Suppressor macrophage (primary cell): ENCODE data around the gene JAG2.

Experiments
- DNase-seq, 4 experiments: peaks; one replicate each; pipeline ENCODE4 v3.0.0-alpha.2; 2020 to 2022
- total RNA-seq, 17 experiments: gene quantifications; one replicate each; lab custom pipeline; 2026; ENCODE audit warnings: mixed read lengths in 6 of 17, inconsistent platforms in 3 of 17; lab: John Stamatoyannopoulos, UW

JAG2 gene
- 0.11 to 3.0 (median 0.25) reads per million in 17 experiments for total RNA-seq

DNA sequence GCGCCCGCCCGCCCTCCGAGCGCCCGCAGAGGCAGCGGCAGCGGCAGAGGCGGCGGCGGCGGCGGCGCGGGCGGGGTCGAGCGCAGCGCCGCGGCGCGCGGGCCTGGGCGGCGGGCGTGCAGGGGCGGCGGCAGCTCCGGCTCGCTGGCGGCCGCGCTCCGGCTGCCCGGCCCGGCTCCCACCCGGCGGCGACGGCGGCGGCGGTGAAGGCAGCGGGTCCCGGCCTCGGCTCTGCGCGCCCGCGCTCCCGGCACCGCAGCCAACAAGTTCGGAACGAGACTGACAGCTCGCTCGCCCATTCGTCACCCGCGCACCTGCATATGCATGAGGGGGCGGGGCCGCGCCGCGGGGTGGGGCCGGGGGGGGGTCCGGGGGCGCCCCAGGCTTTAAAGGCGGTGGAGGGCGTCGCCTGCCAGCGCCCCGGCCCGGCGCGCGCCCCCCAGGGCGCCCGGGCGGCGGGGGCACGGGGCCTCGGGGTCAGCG is at the start of gene JAG2:
JAG2 (minus strand) TSS at position 281 of the 483 bp plus-strand sequence. CDS start 356 bp downstream, outside the sequence.
- peak in 3 of 4 experiments; percentile 14 to 57 (median 38) for DNase-seq

DNA sequence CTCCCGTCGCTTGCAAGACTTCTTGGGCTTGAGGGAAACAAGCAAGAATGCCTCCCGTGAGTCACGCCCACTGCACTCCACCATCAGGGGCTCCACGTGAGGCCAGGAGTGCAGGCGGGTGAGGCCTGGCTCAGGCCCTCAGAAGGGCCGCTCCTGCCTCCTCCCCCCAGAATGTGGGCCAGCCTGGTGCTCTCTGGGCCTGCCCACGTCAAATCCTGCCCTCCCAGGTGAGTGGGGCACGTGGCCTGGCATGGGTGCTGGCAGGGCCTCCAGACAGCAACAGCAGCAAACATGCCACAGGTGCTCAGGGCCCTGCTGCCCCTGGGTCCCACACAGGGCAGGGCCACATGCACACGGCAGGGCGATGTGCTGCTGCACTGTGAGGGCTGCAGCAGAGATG is 49.2 kb upstream of the JAG2 start:
- DNase-seq: no peak

DNA sequence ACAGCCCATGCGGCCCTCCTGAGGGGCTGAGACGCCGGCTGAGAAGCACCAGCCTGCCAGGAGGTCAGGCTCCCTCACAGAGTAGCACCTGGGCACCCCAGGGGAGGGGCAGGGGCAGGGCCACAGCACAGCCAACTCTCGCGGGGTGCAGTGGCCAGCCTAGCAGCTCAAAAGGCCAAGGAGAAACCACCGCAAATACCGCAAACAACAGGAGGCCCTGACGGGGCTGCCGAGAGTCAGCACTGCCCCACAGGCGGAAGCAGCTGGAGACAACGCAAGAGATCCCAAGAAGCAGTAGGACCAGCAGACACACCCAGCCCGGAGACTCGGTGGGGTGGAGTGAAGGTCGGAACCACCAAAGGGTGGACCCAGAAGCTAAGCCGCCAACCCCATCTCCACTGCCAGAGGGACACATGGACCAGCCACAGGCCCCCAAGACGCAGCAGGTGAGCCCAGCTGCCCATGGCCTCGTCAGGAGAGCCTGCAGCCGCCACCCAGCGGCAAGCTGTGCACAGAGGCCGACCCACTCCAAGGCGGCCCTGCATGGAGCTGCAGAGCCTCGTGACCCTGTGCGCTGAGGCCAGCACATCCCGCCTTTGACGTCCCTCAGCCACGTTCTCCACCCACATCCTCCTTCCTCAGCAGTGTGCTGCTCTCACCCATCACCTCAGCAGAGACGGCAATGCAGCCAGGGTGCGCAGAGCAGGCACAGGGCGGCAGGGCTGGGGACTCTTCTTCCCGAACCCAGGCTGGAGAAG is 48.1 kb upstream of the JAG2 start:
- no peak for DNase-seq

DNA sequence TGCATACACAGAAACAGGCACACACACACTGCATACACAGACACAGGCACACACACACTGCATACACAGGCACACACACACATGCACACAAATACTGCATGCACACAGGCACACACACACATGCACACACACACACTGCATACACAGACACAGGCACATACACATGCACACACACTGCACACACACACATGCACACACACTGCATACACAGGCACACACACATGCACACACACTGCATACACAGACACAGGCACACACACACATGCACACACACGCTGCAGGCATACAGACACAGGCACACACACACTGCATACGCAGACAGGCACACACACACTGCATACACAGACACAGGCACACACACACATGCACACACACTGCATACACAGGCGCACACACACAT is 47.0 kb upstream of the JAG2 start:
- DNase-seq: no peak

DNA sequence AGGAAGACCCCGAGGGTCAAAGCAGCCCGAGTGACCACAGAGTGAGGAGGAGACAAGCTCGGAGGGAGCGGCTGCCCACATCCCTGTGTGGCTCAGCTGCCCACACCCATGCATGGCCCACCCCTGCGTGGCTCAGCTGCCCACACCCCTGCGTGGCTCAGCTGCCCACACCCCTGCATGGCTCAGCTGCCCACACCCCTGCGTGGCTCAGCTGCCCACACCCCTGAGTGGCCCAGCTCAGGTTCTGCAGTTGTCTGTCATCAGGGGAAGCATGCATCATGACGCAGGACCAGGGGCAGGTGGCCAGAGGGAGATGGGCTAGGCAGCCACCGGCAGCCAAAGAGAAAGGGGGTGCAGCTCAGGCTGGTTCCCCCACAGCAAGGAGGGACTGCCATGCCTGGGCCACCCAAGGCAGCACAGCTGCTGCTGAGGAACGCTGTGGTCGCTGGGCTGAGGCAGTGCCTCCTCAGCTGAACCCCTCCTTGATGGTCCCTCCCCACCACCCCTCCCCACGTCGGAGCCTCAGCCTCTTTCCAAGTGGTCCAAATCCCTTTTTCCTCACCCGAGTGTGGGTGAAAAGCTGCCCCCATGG is 45.8 kb upstream of the JAG2 start:
- no peak for DNase-seq

DNA sequence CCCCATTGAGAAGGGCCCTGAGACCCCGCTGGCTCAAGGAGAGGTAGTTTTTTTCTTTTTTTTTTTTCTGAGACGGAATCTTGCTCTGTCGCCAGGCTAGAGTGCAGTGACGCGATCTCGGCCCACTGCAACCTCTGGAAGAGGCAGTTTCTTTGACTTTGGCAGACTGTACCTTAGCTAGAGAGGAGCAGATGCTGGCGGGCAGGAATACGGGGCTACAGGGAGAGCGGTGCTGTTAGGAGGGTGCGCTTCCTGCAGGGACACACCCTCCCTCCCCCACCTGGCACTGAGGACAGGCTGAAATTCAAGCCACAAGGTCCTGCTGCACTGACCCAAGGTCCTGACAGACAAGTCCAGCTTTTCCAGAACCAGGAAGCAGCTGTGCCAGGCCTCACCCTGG is 44.8 kb upstream of the JAG2 start:
- no peak for DNase-seq

DNA sequence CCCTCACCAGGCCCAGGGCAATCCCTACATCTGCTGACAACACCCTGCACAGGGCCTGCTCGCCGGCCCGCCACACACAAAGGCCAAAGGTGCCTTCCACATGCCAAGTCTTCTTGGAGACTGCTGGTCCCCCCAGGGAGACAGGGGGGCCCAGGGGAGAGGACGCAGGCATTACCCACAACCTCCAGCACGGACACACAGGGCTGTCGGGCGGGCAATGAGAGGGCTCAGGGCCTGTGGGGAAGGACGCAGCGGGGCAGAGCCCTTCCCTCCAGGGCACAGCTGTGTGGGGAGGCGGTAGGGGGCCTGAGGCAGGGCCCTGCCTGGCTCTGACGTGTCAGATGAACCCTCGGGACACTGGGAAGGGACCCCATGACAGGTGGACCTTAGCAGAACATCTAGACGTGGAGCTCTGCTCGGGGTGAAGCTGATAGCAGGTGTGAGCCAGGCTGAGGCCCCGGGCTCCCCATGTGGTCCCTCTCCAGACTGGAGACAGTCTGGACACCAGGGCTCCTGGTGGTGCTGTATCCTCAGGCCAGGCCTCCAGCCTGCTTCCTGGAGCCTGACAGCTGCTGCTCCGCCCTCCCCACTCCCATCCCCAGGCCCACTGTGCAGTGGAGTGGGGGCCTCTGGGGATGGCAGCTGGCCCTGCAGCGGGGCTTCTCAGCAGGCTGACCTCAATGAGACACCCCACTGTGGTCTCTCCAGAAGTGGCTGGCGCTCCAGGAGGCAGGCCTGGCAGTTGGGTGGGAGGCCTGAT is 44.1 kb upstream of the JAG2 start:
- no peak for DNase-seq

DNA sequence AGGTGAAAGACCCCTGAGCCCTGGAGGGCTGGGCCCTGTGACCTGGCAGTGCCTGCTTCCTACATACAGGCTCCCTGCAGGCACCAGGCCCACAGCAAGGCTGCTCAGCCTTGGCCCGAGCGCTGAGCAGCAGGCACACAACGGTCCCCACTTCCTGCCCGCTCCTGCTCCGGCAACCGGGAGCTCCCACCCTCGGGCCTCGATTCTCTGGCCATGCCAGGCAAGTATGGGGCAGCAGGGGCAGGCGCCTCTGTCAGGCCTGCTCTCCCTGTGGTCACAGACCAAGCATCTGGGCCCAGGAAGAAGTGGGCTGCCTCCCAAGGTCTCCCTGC is 43.1 kb upstream of the JAG2 start:
- no peak for DNase-seq

DNA sequence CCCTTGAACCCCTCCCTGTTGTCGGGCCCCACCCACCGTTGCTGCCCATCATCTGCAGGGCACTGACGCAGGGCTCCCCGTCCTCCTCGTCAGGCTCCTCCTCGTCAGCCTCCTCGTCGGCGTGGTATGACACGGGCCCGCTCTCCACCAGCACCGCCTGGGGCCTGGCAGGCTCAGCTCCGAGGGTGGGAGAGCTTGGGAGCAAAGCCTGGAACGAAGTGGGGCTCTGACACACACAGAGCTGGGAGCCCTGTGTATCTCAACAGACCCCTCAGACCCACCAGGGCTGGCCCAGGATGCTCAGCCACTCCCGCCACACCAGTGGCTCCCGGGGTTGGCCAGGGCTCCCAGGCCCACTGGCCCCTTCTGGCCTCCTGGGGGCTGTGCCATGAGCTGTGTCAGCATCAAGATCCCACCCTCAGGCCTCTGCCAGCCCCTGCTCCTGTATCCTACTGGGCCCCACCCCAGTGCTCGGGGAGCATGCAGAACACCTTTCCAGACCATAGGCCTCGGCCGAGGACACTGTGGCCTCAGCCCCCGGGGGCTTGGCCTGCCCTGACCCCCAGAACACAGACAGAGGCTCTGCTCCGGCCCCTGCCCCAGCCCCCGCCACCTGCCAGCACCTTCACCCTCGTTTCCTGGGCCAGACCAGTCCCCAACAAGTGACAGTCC is 42.6 kb upstream of the JAG2 start:
- DNase-seq: no peak

DNA sequence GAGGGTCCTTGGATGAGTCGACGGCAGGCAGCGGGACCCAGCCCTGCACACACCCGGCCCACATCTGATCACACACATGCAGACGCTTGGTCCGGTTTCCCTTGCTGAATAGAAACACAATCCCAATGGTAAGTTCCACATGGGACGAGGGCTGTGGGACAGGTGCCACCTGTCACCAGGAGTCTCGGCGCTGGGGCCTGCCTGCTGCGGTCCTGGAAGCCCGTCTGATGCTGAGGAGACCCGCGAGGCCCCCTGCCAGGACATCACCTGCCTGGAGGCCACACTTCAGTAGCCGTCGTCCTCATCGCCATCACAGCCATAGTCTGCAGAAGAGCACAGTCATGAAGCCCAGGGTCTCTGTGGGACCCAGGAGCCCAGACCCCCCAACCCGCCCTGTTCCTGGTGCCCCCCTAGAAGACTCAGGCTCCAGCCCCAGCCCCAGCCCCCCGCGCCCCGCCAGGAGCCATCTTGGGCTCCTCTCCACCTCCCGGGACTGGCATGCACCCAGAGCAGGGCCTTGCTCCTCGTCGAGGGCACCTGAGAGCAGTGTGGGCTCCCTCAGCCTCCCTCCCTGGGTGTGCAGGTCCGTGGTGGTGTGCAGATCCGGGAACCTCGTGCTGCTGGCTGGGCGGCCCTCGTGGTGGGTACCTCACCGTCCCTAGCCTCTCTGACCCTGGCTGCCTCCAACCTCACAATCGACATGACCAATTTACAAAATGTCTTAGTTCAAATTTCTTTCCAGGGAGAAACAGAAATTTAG is 41.9 kb upstream of the JAG2 start:
- no peak for DNase-seq

DNA sequence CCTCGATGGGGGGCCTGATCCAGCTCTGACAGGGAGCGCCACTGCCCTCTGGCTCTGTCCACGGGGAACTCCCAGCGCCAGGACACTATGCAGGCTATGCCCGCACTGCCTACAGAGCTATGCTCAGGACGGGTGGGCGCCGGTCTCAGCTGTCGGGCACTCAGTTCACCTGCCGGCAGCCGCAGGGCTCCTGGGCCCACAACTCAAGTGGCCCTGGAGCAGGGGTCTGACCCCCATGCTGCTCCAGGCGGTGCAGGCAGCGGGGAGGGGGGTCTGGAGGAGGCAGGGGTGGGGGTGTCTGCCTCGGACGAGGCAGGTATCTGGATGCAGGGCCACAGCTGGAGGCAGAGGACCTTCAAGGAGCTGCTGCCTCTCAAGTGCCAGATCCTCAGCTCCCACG is 41.1 kb upstream of the JAG2 start:
- DNase-seq: no peak

DNA sequence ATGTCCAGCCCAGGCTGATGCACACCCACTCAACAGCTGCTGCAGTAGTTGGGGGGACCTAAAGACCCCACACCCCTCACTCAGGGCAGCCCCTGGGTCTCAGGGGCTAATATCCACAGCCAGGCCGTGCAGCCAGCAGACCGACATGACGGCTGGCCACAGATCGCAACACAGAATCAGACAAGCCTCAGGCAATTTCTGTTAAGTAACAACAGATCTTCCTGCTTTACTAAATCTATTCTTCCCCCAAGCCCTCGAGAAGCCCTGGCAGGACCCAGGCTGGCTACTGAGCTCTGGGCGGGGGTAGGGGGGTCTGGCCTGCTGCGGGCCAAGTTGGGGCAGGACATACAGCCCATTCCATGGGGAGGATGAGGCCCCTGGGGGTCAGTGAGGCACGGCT is 40.5 kb upstream of the JAG2 start:
- DNase-seq: no peak

DNA sequence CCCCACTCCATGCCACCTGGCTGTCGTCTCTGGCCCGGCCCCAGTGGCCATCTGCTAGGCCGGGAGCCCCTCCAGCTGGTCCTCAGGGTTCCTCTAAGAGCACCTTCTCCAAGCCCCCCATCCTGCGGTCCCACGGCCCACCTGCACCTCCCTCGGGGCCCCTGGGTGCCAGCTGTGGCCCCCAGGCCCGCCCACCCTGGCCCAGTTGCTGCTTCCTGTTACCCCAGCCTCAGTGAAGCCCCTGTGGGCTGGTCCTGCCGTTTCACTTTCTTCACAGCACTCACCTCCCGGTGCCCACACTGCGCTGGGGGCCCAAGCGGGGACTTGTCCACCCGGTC is 40.1 kb upstream of the JAG2 start:
- no peak for DNase-seq

DNA sequence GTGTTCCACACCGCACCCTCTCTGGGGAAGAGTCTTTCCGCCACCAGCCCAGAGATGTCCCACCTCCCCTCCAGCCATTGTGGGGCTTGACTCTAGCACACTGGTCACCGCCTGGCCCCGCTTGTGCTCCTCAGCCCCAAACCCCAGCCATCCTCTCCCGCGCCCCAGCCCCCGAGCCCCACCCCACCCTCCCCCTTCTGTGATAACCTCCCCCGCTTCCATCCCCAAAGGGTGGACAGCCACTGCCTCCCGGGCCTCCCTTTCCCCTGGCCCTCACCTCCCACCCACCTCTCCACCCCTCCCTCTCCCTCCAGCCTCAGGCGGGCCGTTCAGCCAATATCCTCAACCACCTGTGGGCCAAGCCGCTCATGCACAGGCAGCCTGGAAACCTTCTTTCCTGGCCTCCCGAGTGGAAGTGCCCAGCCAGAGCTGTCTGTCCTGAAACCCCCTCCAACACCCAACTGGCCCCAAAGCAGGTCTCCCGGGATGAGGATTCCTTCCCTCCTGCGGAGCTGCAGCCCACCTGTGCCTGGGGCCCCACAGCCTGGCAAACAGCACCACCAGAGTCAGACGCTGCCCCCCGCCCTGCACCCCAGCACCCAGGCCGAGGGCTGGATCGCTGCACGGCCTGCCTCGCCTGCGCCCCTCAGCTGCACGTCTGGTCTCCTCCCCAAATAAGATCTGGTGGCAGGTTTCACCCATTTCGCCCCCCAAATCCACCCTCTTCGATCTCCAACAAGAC is 39.6 kb upstream of the JAG2 start:
- no peak for DNase-seq

DNA sequence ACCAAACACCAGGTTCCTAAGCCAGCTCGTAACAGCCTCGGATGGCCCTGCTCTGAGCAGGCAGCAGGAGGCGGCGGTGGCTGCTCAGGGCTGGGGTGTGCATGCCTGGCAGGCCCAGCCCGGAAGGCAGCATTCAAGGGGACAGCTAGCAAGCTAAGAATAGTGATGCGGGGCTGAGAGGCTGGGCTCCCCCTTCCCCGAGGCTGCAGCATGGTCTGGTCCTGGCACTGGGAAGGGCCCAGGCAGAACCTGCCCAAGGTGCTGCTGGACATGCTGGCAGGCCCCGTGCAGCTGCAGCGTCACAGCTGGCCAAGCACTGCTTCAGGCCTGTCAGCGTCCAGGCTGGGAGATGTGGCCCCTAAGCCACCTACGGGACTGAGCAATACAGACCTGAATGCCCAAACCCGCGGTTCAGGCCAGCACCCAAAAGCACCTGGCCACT is 38.9 kb upstream of the JAG2 start:
- no peak for DNase-seq

DNA sequence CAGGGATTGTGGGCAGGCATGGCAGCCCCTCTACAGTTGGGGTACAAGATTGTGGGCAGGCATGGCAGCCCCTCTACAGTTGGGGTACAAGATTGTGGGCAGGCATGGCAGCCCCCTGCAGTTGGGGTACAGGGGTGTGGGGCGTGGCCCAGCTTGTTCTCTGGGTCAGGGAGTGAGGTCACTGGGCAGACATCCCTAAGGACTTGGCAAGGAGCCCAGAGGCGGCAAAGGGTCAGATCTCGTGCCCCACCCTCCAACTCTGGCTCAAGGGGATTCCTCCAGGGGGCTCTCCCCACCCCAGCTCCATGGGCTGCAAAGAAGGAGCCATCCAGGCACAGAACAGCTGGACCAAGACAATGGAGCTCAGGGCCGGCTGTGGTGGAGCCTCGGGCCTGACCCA is 38.3 kb upstream of the JAG2 start:
- DNase-seq: no peak

DNA sequence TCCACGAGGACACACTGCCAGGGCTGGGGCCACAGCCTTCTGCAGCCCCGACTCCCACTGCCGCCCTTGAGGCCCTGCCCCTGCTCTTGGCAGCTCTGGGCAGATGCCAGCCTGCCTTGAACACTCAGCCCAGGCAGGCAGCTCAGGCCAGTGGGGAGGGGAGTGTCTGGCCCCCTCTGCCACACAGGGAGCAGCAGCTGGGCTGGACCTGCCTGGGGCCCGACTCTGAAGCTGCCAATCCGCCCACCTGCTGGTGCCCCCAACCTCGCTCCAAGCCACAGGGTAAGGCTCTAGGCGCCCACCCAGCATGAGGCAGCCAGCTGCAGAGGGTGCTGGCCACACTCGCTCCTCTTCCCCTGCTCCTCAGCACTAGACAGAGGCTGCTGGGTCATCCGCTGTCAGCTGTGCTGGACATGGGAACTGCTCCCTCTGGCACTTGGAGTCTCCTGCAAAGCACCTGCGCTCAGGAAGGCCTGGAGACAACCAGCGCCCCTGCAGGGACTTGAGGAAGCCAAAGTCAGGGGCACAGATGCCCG is 37.2 kb upstream of the JAG2 start:
- DNase-seq: no peak

DNA sequence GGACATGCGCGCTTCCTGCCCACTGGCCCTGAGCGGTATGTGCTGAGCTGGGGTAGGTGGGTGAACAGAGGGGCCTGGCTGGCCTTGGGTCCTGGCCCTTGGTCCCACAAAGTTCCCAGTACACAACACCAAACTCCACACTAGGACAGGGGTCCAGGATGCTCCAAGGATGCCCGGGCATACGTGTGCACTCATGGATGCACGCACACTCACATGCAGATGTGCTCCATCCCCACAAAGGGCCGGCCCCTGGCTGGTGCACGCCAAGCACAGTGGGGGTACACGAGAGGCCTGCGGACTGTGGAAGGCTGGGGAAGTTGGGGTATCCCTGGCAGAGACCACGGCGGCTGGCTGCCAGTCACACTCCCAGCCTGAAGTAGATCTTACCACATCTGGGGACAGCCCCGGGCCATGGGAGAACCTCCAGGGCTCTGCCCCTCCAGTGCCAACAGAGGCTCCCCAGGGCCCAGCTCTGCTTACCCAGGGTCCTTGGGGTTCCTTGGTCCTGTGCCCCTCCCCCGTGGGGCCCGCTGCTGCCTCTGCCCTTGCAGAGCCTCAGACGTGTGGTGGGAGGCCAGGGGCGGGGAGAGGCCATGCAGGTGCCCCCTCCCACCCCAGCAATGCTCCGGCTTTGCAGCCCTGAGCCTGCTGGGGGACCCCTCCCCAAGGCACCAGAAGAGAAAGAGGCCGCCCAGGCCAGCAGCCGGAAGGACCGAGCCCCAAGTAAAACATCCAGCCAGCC is 36.5 kb upstream of the JAG2 start:
- no peak for DNase-seq

DNA sequence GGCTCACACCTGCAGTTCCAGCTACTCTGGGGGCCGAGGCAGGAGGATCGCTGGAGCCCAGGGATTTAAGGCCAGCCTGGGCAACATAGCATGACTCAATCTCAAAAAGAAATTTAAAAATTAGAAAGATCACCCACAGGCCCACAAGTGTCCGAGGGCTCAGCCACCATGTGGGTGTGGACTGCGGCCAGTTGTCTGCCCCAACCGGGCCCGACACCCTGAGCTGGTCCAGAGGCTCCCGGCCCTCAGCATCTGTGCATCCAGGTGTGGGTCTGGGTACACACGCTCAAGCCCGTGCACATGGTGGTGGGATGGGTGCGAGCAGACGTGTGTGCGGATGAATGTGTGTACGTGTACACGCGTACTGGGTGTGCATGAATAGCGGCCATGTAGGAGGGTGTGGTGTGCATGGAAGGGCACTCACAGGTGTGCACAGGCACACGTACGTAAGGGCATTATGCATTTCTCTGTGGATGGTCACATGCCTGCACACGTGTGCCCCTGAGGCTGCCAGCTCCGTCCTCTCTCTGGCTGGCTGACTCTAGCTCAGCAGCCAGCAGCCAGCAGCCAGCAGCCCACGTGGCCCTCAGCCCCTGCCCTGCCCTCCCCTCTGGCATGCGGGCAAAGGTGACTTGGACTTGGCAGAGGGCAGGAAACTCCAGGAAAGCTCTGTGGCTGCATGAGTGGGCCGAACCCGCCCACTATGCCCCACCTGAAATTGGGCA is 35.8 kb upstream of the JAG2 start:
- DNase-seq: no peak

DNA sequence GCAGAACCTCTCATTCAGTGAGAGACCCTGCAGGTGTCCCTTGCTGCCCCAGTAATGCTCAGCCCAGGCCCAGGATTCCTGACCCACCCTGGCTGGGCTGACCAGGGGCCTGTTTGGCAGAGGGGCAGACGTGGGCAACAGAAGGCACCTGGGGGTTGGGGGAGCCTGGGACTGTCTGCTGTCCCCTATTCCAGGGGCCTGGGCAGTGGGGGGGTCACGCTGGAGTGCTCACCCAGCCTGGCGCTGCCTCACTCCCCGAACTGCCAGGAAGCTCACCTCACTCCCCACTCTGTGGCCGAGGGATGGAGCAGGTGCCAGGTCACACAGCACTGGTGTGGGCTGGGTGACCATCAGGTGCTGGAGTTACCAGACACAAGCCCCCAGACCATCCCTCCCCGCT is 35.1 kb upstream of the JAG2 start:
- DNase-seq: no peak
